Heart left ventricle (tissue), 13 donors: ENCODE measurements around the gene AAMP.

Experiments
- CTCF ChIP-seq, 12 donors: fragments of 200-600 bp; sonication (generic) in 4 of 12; IDR thresholded peaks; one replicate each; pipeline versions ENCODE4 v1.5.0 to v1.8.0; 2018 to 2022; ENCODE audit warnings: antibody characterized with exemption in 12 of 12, mild to moderate bottlenecking in 5 of 12
- POLR2A ChIP-seq, 2 donors: fragments of 450-650 bp; IDR thresholded peaks; one replicate each; pipeline ENCODE4 v1.6.1; 2017; ENCODE audit warnings: antibody characterized with exemption in 2 of 2, mild to moderate bottlenecking in 2 of 2, moderate library complexity in 2 of 2
- donor health status: ischemic (EF 13 %, LVEDD 7.1; RV severe dilation, severe dysfunction).
- donor health status: DM: no; HTN: yes; CAD: no.
- donor health status: DM: no; HTN: no; CAD: no.
- donor health status: ischemic (EF 25% LVEDD 6.9; RV normal size, moderate dysfunction).
- donor health status: ischemic (EF 25% LVEDD 5.7; RV mildly dilated, moderate dysfunction).
- donor health status: ischemic (EF 35%, LVEDD 5.7; RV mildly dilated, moderate dysfunction).
- donor health status: nonischemic (EF 11% LVEDD 7.7; RV severe dilation, severe dysfunction).
- donor health status: DM: yes; HTN: yes; CAD: no.
- donor health status: PGD.
- donor health status: ischemic (EF 29% LVEDD 5.4; RV normal size, mild dysfunction).
- donor health status: nonischemic (EF 23%, LVEDD 6.1; RV moderate dilation, normal function).

GRCh38 chr2:218224186-218224585, 45.8 kb downstream of the AAMP start:
- TF ChIP-seq CTCF (IDR thresholded peaks at IDR 0.05), result no peak
- TF ChIP-seq POLR2A (IDR thresholded peaks at IDR 0.05), result no peak
